Hematopoietic multipotent progenitor cell treated with erythropoietin and hydrocortisone succinate and interleukin-3 and kit ligand, for 15 days (in vitro differentiated cells): ENCODE data around the gene MYB.
"Not testable (repeated sequence)": the region's sequence is repeated elsewhere in the genome, so short reads cannot be mapped to it uniquely, and the experiment has no call there.

ENCODE experiments used
- DNase-seq: peaks from one replicate; pipeline ENCODE4 v3.0.0-alpha.2; 2015; ENCODE audit warnings: low spot score

MYB gene

DNA sequence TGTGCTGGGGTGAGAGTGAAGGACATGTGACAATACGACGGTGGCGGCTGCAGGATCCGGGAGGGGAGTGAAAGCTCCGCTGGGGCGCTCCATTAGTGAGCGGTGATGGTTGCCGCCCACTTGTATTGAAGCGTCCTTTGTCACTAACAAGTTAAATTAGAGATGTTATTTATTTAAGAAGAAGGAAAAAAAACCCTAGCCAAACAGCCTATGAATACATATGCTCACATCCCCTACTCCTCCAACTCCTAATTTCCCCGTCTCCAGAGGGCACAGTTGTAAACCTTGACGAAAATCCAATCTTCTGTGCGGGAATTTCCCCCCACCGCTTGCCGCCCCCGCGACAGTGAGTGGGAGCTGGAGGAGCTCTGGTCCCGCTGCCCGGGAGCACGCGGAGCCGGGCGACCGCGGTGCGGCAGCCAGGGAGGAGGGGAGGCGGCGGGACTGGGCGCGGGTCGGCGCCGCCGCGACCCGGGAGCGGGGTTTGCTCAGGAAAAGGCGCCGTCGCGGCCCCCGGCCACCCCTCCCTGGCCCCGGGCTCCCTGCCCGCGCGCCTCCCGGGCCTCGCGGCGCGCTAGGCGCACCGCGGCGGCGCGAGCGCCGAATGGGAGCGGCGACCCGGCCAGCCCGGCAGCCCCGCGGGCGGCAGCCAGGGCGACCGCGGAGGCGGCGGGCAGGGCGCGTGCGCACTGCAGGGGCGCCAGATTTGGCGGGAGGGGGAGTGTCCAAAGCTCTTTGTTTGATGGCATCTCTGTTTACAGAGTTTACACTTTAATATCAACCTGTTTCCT, at the start of gene MYB:
Gene MYB (plus strand): TSS at position 767 of the 791 bp plus-strand sequence. CDS start 206 bp downstream, outside the sequence.
- peak; percentile 61 for DNase-seq

DNA sequence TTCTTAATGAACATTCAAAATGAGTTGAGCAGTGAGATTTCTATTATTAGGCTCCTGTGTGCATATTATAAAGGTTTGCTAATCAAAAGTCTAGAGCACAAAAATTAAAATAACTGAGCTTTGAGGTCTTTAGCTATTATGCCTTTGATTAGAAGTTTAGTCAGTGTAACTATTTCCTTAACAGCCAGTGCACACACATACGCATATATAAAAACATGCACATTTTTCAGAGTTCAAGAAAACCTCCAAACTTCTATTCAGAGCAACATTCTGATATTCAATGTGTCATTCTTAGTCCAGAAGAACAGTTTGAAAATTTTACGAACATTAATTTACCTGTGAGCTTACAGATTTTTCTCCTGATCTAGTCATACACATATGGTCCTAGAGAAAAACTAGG, 48.3 kb upstream of the MYB start:
- DNase-seq, result no peak

DNA sequence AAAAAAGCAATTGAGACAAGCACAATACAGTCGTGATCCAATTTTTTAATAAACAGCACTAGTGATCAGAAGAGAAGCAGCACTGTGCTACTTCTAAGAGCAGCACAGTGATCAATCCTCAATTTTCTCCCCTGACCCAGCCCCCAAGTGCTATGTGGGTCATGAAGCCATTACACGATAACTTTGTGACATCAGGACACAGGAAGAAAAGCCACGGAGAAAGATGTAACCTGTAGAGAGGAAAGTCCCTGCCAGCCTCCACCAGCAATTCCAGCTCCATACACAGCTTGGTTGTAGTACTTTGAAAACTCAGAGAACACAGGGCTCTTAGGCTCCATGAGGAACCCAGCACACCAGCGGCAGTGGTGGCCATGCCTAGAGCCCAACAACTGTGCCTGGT, 45.3 kb upstream of the MYB start:
- no peak for DNase-seq

DNA sequence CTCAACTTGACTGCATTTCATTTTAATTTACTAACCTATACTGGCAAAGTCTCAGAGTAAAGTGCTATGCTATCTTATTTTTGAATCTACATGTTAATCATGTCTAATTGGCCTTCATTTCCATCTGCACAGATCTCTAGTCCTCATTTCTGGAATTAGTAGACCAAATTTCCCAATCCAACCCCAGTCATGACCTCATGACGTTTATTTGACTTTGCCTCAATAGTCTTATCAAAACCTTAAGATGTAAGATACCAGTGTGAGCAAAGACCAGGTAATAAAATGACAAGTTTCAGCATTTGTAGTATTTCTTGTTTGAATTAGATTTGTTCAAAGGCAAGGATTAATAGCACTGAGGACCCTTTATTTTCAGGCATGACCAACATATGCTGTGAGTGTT, 43.3 kb upstream of the MYB start:
- no peak for DNase-seq

DNA sequence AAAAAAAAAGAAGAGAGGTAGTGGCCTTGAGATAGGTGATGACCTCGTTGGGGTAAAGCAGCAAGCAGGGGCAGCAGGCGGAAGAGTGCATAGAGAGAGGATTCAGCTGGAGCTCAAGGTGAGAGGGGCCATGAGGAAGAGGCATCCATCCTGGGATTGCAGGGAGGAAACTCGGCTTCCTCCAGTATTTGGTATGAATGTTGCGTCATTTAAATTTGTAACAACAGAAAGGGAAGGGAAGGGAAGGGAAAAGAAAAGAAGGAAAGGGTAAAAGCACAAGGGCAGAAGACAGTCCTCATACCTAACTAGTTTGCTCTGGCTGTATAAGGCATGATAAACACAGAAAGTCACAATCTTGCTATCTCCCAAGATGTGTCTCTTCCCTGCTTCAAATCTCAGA, 39.9 kb upstream of the MYB start:
- no peak for DNase-seq

DNA sequence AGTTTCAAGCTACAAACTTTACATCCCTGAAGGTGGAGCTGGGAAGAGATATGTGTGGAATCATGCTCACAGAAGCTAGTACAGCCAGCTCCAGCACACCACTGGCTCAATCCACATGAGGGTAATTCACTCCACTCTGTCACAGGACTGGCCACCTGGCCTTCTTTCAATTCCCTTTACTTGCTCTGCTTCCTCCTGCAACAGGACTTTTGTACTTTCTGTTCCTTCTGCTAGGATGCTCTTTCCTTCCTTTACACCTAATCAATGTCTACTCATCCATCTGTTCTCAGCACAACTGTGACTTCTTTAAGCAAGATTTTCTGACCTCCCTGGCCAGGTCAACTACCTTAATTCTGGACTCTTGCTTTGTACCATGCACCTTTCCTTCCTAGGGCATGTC, 39.4 kb upstream of the MYB start:
- no peak for DNase-seq

DNA sequence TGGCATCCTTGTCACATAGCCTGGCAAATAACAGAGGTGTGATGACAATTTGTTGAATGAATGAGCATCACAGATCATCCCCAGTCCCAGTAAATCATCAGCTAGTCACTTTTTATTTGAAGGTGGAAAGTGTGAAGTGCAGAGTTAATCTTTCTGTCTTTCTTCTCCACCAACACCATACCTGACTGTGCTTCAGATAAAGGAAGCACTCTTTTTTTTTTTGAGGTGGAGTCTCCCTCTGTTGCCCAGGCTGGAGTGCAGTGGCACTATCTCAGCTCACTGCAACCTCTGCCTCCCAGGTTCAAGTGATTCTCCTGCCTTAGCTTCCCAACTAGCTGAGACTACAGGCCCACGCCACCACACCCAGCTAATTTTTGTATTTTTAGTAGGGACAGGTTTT, 38.9 kb upstream of the MYB start:
- not testable (repeated sequence) for DNase-seq

DNA sequence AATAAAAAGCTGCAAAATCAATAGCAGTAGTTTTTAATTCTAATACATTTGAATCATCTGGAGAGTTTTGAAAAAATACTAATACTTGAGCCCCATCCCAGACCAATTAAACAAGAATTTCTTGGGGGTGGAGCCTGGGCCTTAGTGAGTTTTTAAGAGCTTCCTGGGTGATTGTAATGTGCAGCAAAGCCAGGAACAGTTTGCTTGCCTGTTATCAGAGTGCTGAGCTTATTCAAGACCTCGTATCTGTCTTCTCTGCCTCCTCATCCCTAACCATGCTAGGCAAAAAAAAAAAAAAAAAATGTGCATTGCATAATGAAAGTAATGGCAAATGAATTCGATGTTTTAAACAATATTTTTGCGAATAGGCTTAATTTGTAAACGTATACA, 36.4 kb upstream of the MYB start:
- DNase-seq, result no peak

DNA sequence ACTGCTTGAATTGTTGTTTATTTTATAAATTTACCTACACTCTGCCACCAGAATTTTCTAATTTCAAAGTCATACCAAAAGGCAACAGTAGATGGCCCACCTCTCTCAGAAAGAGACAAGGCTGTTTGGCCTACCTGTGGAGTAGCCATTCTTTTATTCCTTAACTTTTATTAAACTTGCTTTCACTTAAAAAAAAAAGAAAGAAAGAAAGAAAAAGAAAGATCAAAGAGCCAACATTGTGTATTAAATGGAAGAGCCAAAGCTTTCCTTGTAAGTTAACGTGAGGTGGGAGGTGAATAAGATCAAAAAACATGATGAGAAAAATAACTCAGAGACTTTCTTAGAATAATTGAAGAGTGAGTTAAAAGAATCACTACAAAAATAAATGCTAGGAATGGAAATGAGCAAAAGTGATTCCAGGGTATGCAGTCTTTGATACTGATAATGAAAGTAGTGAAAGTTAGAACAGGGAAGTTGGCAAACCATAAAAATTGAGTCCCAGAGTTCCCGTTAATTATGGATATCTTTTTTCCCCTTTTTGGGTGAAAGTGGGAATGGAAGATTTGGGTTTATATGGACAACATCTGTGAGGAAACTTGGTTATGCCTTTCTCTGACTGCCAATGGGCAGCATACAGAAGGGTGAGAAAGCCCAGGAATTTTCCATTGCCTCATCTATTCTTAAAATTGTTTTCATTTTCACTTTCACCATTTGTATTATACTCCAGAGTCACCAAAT, 35.9 kb upstream of the MYB start:
- DNase-seq, result peak; percentile 69

DNA sequence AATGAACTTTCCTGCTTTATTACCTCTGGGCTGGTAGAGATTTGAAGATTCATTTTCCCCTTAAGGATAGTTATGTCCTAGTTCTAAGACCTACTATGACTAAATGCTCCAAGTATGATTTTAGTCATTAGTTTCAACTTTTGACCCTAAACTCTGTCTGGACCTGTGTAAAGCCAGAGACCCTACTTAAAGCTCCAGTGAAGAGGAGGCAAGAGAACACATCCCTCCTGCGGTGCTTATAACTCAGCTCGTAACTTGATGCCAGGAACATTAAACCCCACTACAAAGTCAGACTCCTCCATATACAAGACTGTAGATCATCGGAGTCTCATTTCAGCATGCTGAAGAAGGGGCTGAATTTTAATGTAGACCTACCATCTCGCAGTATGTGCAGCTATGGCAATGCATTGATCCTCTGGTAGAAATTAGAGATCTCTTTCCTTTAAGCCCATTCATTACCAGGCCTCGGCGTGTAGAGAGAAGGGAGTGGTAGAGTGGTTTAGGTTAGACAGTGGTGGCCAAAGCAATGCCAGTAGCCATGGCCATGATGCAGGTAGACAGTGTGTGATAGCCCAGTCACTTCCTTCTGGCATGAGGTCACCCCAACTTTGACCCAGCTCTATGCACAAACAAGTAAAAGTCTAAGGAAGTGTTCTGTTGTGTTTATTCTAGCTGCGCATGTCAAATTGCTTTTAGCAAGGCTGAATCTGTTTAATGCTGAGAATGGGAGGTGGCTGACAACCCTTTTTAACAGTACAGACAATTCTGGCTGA, 34.8 kb upstream of the MYB start:
- no peak for DNase-seq

DNA sequence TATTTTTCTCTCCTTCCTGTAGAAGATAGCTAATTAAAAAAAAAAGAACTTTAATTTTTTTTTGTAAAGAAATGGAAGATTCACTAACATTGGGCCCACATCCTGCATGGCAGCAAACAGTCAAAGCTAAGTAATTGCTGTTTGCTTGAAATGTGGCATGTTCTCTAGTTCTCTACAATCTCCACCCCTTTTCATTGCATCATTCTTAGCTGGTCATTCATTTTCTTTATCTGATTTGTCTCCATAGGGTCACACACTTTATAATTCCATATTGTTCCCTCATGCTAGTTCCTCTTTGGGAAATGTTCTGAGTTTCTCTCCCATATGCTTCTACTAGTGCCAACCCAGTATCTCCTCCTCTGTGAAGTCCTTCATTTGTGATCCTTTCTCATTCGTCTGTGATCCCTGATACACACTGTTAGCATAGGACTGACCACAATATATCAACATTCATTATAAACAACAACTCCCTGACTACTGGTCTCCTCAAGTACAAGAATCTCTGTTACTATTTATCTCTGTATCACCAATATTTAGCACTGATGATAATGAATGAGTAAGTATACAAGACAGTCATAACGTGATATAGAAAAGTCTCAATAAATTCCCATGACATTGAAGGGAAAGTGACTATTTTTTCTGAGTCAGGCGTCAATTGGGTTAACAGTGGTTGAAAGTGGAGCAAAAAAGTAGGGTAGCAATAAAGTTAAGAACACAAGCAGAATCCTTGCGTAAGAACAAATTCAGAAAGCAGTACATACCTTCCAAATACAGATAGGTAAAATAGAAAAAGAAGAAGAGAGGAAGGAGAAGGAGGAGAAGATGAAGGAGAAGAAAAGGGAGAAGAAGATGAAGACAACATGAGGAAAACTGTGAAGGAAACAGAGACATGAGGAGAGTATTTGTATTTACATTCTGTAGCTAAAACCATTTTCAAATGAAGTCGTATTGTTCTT, 33.2 kb upstream of the MYB start:
- no peak for DNase-seq

DNA sequence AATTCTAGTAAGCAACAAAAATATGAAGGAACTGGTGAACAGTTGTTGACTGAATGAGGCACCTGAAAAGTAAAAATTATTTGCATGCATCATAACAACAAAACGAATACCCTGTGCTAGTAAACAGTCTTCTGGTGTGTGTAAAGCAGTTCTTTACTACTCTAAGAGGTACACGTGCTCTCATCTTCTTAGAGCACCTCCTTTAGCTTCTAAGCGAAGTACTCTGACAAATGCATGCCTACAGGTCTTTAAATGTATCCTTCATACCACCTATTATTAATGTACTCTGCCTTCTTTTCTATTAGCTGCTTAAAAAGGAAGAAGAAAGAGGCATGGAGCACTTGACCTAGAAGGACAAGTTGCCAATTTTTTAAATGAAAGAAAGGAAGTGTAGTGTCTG, 32.2 kb upstream of the MYB start:
- no peak for DNase-seq

DNA sequence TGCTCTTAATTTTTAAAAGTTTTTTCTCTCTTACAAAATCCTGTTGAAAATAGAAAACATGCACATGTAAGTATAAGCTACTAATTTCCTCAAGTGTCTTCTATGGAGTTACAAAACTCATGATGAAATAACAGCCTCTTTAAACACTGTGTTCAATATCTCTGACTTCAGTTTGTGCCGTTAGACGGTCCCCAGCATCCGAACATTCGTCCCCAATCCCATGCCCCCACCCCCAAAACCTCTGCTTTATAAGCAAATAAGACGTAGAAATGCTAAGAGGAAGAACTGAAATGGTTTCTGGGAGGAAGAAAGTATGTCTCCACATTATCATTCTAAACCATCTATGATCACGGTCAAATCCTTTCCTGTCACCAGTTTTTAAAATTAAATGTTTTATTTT, 31.7 kb upstream of the MYB start:
- DNase-seq, result no peak

DNA sequence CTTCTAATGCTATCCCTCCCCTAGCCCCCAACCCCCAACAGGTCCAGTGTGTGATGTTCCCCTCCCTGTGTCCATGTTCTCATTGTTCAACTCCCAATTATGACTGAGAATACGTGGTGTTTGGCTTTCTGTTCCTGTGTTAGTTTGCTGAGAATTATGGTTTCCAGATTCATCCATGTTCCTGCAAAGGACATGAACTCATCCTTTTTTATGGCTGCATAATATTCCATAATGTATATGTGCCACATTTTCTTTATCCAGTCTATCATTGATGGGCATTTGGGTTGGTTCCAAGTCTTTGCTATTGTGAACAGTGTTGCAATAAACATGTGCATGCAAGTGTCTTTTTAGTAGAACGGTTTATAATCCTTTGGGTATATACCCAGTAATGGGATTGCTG, 30.6 kb upstream of the MYB start:
- DNase-seq, result not testable (repeated sequence)

DNA sequence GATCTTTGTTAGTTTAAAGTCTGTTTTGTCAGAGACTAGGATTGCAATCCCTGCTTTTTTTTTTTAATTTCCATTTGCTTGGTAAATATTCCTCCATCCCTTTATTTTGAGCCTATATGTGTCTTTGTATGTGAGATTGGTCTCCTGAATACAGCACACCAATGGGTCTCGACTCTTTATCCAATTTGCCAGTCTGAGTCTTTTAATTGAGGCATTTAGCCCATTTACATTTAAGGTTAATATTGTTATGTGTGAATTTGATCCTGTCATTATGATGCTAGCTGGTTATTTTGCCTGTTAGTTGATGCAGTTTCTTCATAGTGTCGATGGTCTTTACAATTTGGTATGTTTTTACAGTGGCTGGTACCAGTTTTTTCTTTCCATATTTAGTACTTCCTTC, 27.0 kb upstream of the MYB start:
- not testable (repeated sequence) for DNase-seq

DNA sequence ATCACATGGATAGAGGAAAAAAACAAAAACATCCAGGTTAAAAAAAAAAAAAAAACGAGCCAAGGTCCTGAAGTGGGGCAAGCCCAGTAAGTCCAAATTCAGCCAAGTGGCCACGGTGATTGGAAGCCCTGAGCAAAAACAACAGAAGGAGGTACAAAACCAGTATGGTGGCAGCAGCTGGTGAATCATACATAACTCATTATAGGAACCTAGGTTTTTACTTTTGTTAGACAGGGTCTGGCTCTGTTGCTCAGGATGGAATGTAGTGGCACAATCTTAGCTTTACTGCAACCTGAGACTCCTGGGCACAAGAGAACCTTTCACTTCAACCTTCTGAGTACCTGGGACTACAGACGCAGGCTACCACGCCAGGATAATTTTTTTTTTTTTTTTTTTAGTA, 22.7 kb upstream of the MYB start:
- no peak for DNase-seq

DNA sequence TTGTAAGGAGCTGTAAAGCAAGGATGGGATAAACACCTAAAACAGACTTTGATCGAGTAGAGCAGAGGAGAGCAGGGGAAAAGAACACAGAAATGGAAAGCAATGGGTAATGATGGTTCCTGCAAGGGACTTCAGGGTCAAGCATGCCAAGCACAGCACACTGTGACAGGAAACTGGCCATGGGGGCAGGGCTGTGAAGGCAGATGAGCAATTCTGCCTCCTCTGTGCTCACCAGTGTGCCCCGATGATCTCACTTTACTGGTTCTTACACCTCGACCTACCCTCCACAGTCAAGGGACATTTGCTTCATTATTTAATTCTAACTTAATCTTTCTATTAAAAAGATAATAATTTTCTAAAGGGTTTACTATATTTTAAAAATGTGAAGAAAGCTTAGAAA, 21.6 kb upstream of the MYB start:
- no peak for DNase-seq

DNA sequence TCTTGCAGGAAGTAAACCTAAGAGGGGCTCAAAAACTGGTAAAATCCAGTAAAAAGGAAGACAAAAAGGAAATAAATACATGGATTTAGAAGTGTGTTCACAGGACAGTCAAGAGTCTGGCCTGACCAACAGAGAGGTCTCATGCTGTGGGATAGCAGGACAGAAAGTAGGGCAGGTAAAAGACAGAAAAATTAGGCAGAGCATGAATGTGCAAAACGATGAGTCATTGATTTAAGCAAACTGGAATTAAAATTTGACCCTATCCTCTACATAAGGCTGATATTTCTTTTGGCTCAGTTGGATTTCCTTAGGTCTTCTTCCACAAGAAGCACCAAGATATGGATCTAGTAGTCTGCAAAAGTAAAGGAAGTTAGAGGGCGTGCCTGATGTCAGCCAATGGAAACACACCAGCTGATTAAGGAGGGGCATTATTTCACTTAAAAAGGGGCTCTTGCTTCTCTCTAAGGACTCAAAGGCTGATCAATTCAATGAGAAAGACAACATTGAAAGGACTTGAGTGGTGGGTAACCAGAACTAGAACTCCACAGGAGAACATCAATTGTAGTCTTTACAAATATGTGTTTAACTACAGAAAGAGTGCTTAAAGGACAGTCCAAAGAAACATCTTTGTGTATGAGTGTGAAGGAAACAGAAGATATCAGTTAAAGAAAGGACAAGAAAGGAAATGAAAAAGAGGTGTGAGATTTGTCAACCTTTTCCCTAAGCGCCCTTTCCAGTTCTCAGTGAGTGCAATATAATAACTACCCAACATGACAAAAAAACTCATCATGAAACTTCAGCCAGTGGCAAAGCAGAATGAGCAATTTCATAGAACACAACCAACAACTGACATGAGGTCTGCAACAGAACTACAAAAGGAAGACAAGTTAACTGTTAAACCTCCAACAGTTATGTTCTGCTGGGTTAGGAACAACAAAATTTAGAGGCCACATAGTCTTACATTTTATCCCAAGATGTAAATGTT, 19.4 kb upstream of the MYB start:
- DNase-seq, result no peak

DNA sequence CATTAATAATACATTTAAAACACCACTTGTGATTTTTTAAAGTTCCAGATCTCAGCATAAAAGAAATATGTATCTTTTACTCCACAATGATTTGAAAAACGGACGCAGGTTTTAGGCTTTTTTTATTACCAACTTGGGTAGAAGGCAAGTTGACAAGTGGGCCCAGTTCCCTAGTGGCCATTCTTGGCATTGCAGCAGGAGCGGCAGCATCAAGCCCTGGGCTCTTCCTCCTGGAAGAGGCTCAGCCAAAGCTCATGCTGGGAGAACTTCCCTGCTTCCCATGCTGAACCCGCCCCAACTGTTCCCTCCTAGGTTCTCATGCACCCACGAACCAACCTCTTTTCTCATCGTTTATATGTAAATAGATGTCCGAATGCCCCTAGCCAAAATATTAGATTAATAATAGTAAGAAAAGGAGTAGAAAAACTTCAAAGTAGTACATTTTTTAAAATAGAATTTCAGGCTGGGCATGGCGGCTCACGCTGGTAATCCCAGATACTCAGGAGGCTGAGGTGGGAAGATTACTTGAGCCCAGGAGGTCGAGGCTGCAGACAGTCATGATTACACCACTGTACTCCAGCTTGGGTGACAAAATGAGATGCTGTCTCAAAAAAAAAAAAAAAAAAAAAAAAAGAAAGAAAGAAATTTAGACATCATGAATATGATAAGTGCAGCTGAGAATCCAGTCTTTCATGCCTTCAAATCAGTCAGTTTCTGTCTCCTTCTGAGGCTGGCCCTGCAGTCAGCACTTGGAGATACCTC, 18.2 kb upstream of the MYB start:
- DNase-seq, result peak; percentile 47

DNA sequence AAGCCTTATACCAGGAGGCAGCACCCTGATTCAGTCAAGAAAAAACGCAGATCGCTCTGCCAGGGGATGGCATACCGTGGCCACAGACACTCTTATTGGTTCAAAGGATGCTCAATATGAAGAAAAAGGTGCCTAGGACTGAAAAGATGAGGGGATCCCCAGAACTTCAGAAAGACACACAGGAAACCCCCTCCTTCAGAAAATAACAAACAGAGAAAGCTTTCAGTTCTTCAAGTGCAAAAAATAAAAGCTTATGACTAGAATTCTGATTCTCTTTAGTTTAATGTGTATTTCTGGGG, 17.7 kb upstream of the MYB start:
- no peak for DNase-seq
